Endodermal cell (in vitro differentiated cells): Measurements from ENCODE around the gene FBXO48. TPM values are rescaled to one million over a fixed set of nuclear protein-coding genes. Genes with fewer than 3 reads are reported as not detected.

Source experiments
- DNase-seq: peaks from one replicate; pipeline ENCODE4 v3.0.0-alpha.2; 2017
- H3K27ac ChIP-seq: 2 replicates; pipeline ENCODE4 v1.5.1; 2013; ENCODE audit warnings: mild to moderate bottlenecking, low read depth, low read length, moderate library complexity
- H3K27me3 ChIP-seq: 2 replicates; pipeline ENCODE4 v1.6.1; 2013; ENCODE audit warnings: mild to moderate bottlenecking, low read length, moderate library complexity; ENCODE audit not compliant: insufficient read depth, control insufficient read depth, poor library complexity, severe bottlenecking
- H3K36me3 ChIP-seq: 2 replicates; pipeline ENCODE4 v1.7.0; 2013; ENCODE audit warnings: mild to moderate bottlenecking, low read length, moderate library complexity; ENCODE audit not compliant: control insufficient read depth, insufficient read depth
- H3K4me1 ChIP-seq: one replicate; pipeline ENCODE4 v1.7.0; 2013; ENCODE audit warnings: low read length; ENCODE audit not compliant: control insufficient read depth, insufficient read depth
- H3K4me3 ChIP-seq: 2 replicates; pipeline ENCODE4 v1.5.1; 2013; ENCODE audit warnings: mild to moderate bottlenecking, low read length, moderate library complexity
- H3K9ac ChIP-seq: 2 replicates; pipeline ENCODE4 v1.6.1; 2013; ENCODE audit warnings: mild to moderate bottlenecking, low read length, moderate library complexity; ENCODE audit not compliant: poor library complexity, severe bottlenecking; ENCODE audit errors: extremely low read depth
- H3K9me3 ChIP-seq: 2 replicates; pipeline ENCODE4 v1.6.1; 2013; ENCODE audit warnings: mild to moderate bottlenecking, low read length, moderate library complexity; ENCODE audit not compliant: control insufficient read depth
- H3K27ac Mint-ChIP-seq: 2 replicates; pipeline ENCODE4 v1.8.0; 2020; ENCODE audit warnings: mixed read lengths
- H3K27me3 Mint-ChIP-seq: 2 replicates; pipeline ENCODE4 v1.8.0; 2021; ENCODE audit warnings: mild to moderate bottlenecking, mixed read lengths; ENCODE audit not compliant: insufficient read depth
- H3K36me3 Mint-ChIP-seq: 2 replicates; pipeline ENCODE4 v1.8.0; 2020; ENCODE audit warnings: low read depth, mixed read lengths
- H3K4me1 Mint-ChIP-seq: 2 replicates; pipeline ENCODE4 v1.8.0; 2020; ENCODE audit warnings: mixed read lengths
- H3K4me3 Mint-ChIP-seq: 2 replicates; pipeline ENCODE4 v1.8.0; 2020; ENCODE audit warnings: mild to moderate bottlenecking, moderate library complexity, mixed read lengths
- H3K9me3 Mint-ChIP-seq: 2 replicates; pipeline ENCODE4 v1.8.0; 2020; ENCODE audit warnings: mild to moderate bottlenecking, mixed read lengths
- CTCF ChIP-seq: fragments of 200-600 bp; sonication (generic); conservative IDR thresholded peaks from 2 replicates; pipeline ENCODE4 v1.5.0; 2021; ENCODE audit warnings: antibody characterized with exemption, mild to moderate bottlenecking
- WGBS, 2 experiments: methylation state at CpG; one replicate each; pipeline versions ENCODE4 v1.1.5 to v1.1.7; 2013; ENCODE audit warnings: missing lambda C conversion rate in 2 of 2, mixed read lengths in 1 of 2; ENCODE audit not compliant: insufficient coverage in 1 of 2, insufficient read length in 1 of 2; 5-methylcytosine and 5-hydroxymethylcytosine counted together
- total RNA-seq, 2 donors: library from RNA; stranded (reverse); fragmentation: NEBNext Ultra II Directional in 1 of 2; extraction: Animal tissue kit (Norgen Biotek cat#: 25700) in 1 of 2; gene quantifications; 2 replicates in 1 of 2; 3 replicates in 1 of 2; pipeline ENCODE4 v1.2.1, GENCODE V29; 2021

Gene FBXO48
- total RNA-seq, 2 donors from 2014 or later: 1.3 to 1.5 TPM

GRCh38 chr2:68458981-68459380 is 8.1 kb downstream of the FBXO48 start:
- Histone ChIP-seq H3K9me3 (no peaks in the 10 kb centered on the region), H3K27ac (no peak overlapping the region), H3K27me3 (no peaks in the 10 kb centered on the region), H3K36me3 (no peaks in the 10 kb centered on the region), H3K4me3 (no peak overlapping the region), H3K9ac (no peak overlapping the region), H3K4me1 (no peaks in the 10 kb centered on the region)
- H3K4me1 Mint-ChIP-seq: no peaks in the 10 kb centered on the region
- no peak for TF ChIP-seq CTCF
- no peak overlapping the region for H3K27ac Mint-ChIP-seq
- no peaks in the 10 kb centered on the region for H3K27me3 Mint-ChIP-seq
- DNase-seq: no peak
- no CpG with 5 or more reads among the region's 1 CpG for WGBS, 2 experiments
- H3K9me3 Mint-ChIP-seq: no peaks in the 10 kb centered on the region
- no peaks in the 10 kb centered on the region for H3K36me3 Mint-ChIP-seq
- no peak overlapping the region for H3K4me3 Mint-ChIP-seq

- Mint-ChIP-seq H3K9me3 (no peaks in the 10 kb centered on the region), H3K4me1 (no peaks in the 10 kb centered on the region), H3K36me3 (no peaks in the 10 kb centered on the region), H3K27me3 (no peaks in the 10 kb centered on the region), H3K4me3 (no peak overlapping the region), H3K27ac (no peak overlapping the region)
- no peak for TF ChIP-seq CTCF
- no peak for DNase-seq
- no peaks in the 10 kb centered on the region for H3K27me3 ChIP-seq
- no peak overlapping the region for H3K27ac ChIP-seq
- no peaks in the 10 kb centered on the region for H3K9me3 ChIP-seq
- no peak overlapping the region for H3K4me3 ChIP-seq
- WGBS, 2 experiments: 85 to 88% methylated on average over 3 to 4 of the region's 4 CpGs
- no peak overlapping the region for H3K9ac ChIP-seq
- no peaks in the 10 kb centered on the region for H3K4me1 ChIP-seq
- H3K36me3 ChIP-seq: no peaks in the 10 kb centered on the region
Observed at GRCh38 chr2:68456198-68456597, 10.9 kb downstream of the FBXO48 start.

- no peaks in the 10 kb centered on the region for H3K36me3 Mint-ChIP-seq
- TF ChIP-seq CTCF: no peak
- WGBS, 2 experiments: 97 to 100% methylated on average over 1 to 2 of the region's 3 CpGs
- Histone ChIP-seq H3K27ac (no peak overlapping the region), H3K9me3 (no peaks in the 10 kb centered on the region), H3K36me3 (no peaks in the 10 kb centered on the region), H3K27me3 (no peaks in the 10 kb centered on the region), H3K4me3 (no peak overlapping the region), H3K4me1 (no peaks in the 10 kb centered on the region), H3K9ac (no peak overlapping the region)
- H3K4me3 Mint-ChIP-seq: no peak overlapping the region
- H3K27ac Mint-ChIP-seq: no peak overlapping the region
- no peaks in the 10 kb centered on the region for H3K4me1 Mint-ChIP-seq
- no peaks in the 10 kb centered on the region for H3K27me3 Mint-ChIP-seq
- no peak for DNase-seq
- H3K9me3 Mint-ChIP-seq: no peaks in the 10 kb centered on the region
Observed at GRCh38 chr2:68454719-68455118, 12.4 kb downstream of the FBXO48 start.
